Bronchial epithelial cell (primary cell): ENCODE data around the gene OR1K1. TPM values are rescaled to one million over a fixed set of nuclear protein-coding genes. Genes with fewer than 3 reads are reported as not detected.

Experiments
- DNase-seq: peaks from one replicate; pipeline ENCODE4 v3.0.0-alpha.2; 2010; ENCODE audit warnings: low read depth
- FAIRE-seq: peaks from 2 replicates; lab custom pipeline; 2011; peaks lifted over from hg19 to GRCh38; lab: Jason Lieb, UNC
- H3K27me3 ChIP-seq: 2 replicates; pipeline ENCODE4 v1.5.1; 2011; ENCODE audit warnings: low read length; ENCODE audit not compliant: control insufficient read depth, insufficient read depth
- H3K36me3 ChIP-seq: 2 replicates; pipeline ENCODE4 v1.5.1; 2011; ENCODE audit warnings: low read length; ENCODE audit not compliant: control insufficient read depth, insufficient read depth
- H3K4me3 ChIP-seq: 2 replicates; pipeline ENCODE4 v1.5.1; 2011; ENCODE audit warnings: mild to moderate bottlenecking, low read depth, low read length, control low read depth
- CTCF ChIP-seq: IDR thresholded peaks from 2 replicates; pipeline ENCODE4 v1.5.1; 2011; ENCODE audit warnings: mild to moderate bottlenecking, moderate library complexity, low read length, control low read depth, inconsistent platforms; ENCODE audit not compliant: insufficient read depth, severe bottlenecking
- total RNA-seq: library from RNA; depleted of rRNA; stranded (reverse); fragments of >200 nt; gene quantifications from 2 replicates; pipeline ENCODE4 v1.2.1, GENCODE V29; 2014

Gene OR1K1
- total RNA-seq, 1 donor from 2014 or later = not detected

- no peak for DNase-seq
- H3K36me3 ChIP-seq = no peaks in the 10 kb centered on the region
- H3K4me3 ChIP-seq = no peak overlapping the region
- no peak for FAIRE-seq
- H3K27me3 ChIP-seq = no peaks in the 10 kb centered on the region
- no peak for TF ChIP-seq CTCF
Measured at GRCh38 chr9:122789256-122790046, 10.5 kb upstream of the OR1K1 start.

- Histone ChIP-seq H3K36me3 (no peaks in the 10 kb centered on the region), H3K4me3 (no peak overlapping the region), H3K27me3 (no peaks in the 10 kb centered on the region)
- FAIRE-seq = no peak
- no peak for TF ChIP-seq CTCF
- no peak for DNase-seq
Measured at GRCh38 chr9:122791872-122792669, 7.9 kb upstream of the OR1K1 start.

- Histone ChIP-seq H3K36me3 (no peaks in the 10 kb centered on the region), H3K4me3 (no peak overlapping the region), H3K27me3 (no peaks in the 10 kb centered on the region)
- FAIRE-seq (no peak), DNase-seq (peak; percentile 43)
- TF ChIP-seq CTCF = no peak
Measured at GRCh38 chr9:122797316-122798063, 2.4 kb upstream of the OR1K1 start.

- Histone ChIP-seq H3K27me3 (no peaks in the 10 kb centered on the region), H3K4me3 (no peak overlapping the region), H3K36me3 (no peaks in the 10 kb centered on the region)
- no peak for TF ChIP-seq CTCF
- FAIRE-seq (no peak), DNase-seq (no peak)
Measured at GRCh38 chr9:122806661-122807060, 6.7 kb downstream of the OR1K1 start.

GRCh38 chr9:122807271-122807900 is 7.5 kb downstream of the OR1K1 start:
- FAIRE-seq (no peak), DNase-seq (no peak)
- Histone ChIP-seq H3K36me3 (no peaks in the 10 kb centered on the region), H3K4me3 (no peak overlapping the region), H3K27me3 (no peaks in the 10 kb centered on the region)
- TF ChIP-seq CTCF = no peak
